ENCODE data around the gene IRAK2.

The IRAK2 gene

GRCh38 chr3:10164546-10165393, at the start of gene IRAK2:
TSS of gene IRAK2 (plus strand) at chr3:10164919. CDS start at chr3:10164955, 36 bp downstream.
- Histone ChIP-seq H3K27ac (peak within 1 kb of the TSS; percentile 36), H3K4me3 (ENCODE audit: low read depth, low read length) (peak within 1 kb of the TSS; percentile 85), H3K36me3 (replicated peaks) (no peaks in the 10 kb centered on the region), H3K27me3 (replicated peaks) (no peaks in the 10 kb centered on the region)
- peak; percentile 44 for DNase-seq
- in situ Hi-C loops (cut with HindIII; ENCODE audit: low pct_ligation_motif_present, low sequenced_read_pairs), result no loop called here
- TF ChIP-seq CTCF (IDR thresholded peaks at IDR 0.05; ENCODE audit: low read depth, low read length, missing control alignments), result peak; percentile 58

GRCh38 chr3:10115326-10116137, 49.2 kb upstream of the IRAK2 start, which contains the start of gene BRK1:
TSS of gene BRK1 (plus strand) at chr3:10115675. CDS start at chr3:10115702, 27 bp downstream.
- TF ChIP-seq CTCF (IDR thresholded peaks at IDR 0.05; ENCODE audit: low read depth, low read length, missing control alignments), result no peak
- in situ Hi-C loops (cut with HindIII; ENCODE audit: low pct_ligation_motif_present, low sequenced_read_pairs), result no loop called here

GRCh38 chr3:10116138-10116460, 48.6 kb upstream of the IRAK2 start:
- Histone ChIP-seq H3K4me3 (ENCODE audit: low read depth, low read length) (peak overlapping the region; percentile 99), H3K36me3 (replicated peaks) (peaks cover 2% of the 10 kb centered on the region), H3K27ac (peak overlapping the region; percentile 68), H3K27me3 (replicated peaks) (no peaks in the 10 kb centered on the region)
- in situ Hi-C loops (cut with HindIII; ENCODE audit: low pct_ligation_motif_present, low sequenced_read_pairs), result no loop called here
- TF ChIP-seq CTCF (IDR thresholded peaks at IDR 0.05; ENCODE audit: low read depth, low read length, missing control alignments), result peak; percentile 6
- DNase-seq, result peak; percentile 53

More at GRCh38 chr3:10115326-10116137, 49.2 kb upstream of the IRAK2 start, which contains the start of gene BRK1:
- no peaks in the 10 kb centered on the region for H3K27me3 ChIP-seq (replicated peaks)
- peak; percentile 95 for DNase-seq
- no peaks in the 10 kb centered on the region for H3K36me3 ChIP-seq (replicated peaks)
- peak within 1 kb of the TSS; percentile 68 for H3K27ac ChIP-seq
- peak within 1 kb of the TSS; percentile 99 for H3K4me3 ChIP-seq (ENCODE audit: low read depth, low read length)

- Histone ChIP-seq H3K27me3 (replicated peaks) (no peaks in the 10 kb centered on the region), H3K36me3 (replicated peaks) (peaks cover 2% of the 10 kb centered on the region), H3K27ac (no peak overlapping the region), H3K4me3 (ENCODE audit: low read depth, low read length) (no peak overlapping the region)
- no peak for DNase-seq
- in situ Hi-C loops (cut with HindIII; ENCODE audit: low pct_ligation_motif_present, low sequenced_read_pairs), result no loop called here
- TF ChIP-seq CTCF (IDR thresholded peaks at IDR 0.05; ENCODE audit: low read depth, low read length, missing control alignments), result no peak
These were observed 47.8 kb upstream of the IRAK2 start for GRCh38 chr3:10116928-10117327.

GRCh38 chr3:10119376-10119775, 45.3 kb upstream of the IRAK2 start:
- TF ChIP-seq CTCF (IDR thresholded peaks at IDR 0.05; ENCODE audit: low read depth, low read length, missing control alignments), result no peak
- H3K4me3 ChIP-seq (ENCODE audit: low read depth, low read length), result no peak overlapping the region
- no peaks in the 10 kb centered on the region for H3K27me3 ChIP-seq (replicated peaks)
- peaks cover 4% of the 10 kb centered on the region for H3K36me3 ChIP-seq (replicated peaks)
- H3K27ac ChIP-seq, result no peak overlapping the region
- no peak for DNase-seq
- in situ Hi-C loops (cut with HindIII; ENCODE audit: low pct_ligation_motif_present, low sequenced_read_pairs), result no loop called here
